Parathyroid adenoma (tissue), 2 donors: ENCODE data around the gene RHCE.
"Not testable (repeated sequence)": the region's sequence is repeated elsewhere in the genome, so short reads cannot be mapped to it uniquely, and the experiment has no call there.

Experiments
- H2AFZ ChIP-seq: fragments of 300-600 bp; sonication (generic); one replicate; pipeline ENCODE4 v1.7.0; 2017; ENCODE audit warnings: antibody characterized with exemption, mild to moderate bottlenecking
- H3K27ac ChIP-seq: fragments of 300-600 bp; sonication (generic); one replicate; pipeline ENCODE4 v1.7.0; 2017
- H3K27me3 ChIP-seq: fragments of 300-600 bp; sonication (generic); one replicate; pipeline ENCODE4 v1.7.0; 2017; ENCODE audit warnings: low read length; ENCODE audit not compliant: control insufficient read depth, insufficient read depth
- H3K36me3 ChIP-seq: fragments of 300-600 bp; sonication (generic); one replicate; pipeline ENCODE4 v1.7.0; 2017; ENCODE audit warnings: low read length; ENCODE audit not compliant: control insufficient read depth, insufficient read depth
- H3K4me1 ChIP-seq: fragments of 300-600 bp; sonication (generic); one replicate; pipeline ENCODE4 v1.7.0; 2017; ENCODE audit warnings: control low read depth
- H3K4me2 ChIP-seq: fragments of 300-600 bp; sonication (generic); one replicate; pipeline ENCODE4 v1.7.0; 2017; ENCODE audit warnings: low read length
- H3K4me3 ChIP-seq: fragments of 300-600 bp; sonication (generic); one replicate; pipeline ENCODE4 v1.7.0; 2017; ENCODE audit warnings: low read depth, low read length
- H3K79me2 ChIP-seq: fragments of 300-600 bp; sonication (generic); one replicate; pipeline ENCODE4 v1.7.0; 2017; ENCODE audit warnings: control low read depth
- H3K9ac ChIP-seq: fragments of 300-600 bp; sonication (generic); one replicate; pipeline ENCODE4 v1.7.0; 2017; ENCODE audit warnings: mild to moderate bottlenecking
- H3K9me3 ChIP-seq: fragments of 300-600 bp; sonication (generic); one replicate; pipeline ENCODE4 v1.7.0; 2017; ENCODE audit warnings: low read length; ENCODE audit not compliant: control insufficient read depth
- TF ChIP-seq, protein P1 (sequence below): fragments of 300-600 bp; sonication (generic); IDR thresholded peaks from one replicate; pipeline ENCODE4 v1.7.0; 2017; ENCODE audit warnings: antibody characterized with exemption, mild to moderate bottlenecking
- donor health status: primary hyperparathyroidism.

The RHCE gene

DNA sequence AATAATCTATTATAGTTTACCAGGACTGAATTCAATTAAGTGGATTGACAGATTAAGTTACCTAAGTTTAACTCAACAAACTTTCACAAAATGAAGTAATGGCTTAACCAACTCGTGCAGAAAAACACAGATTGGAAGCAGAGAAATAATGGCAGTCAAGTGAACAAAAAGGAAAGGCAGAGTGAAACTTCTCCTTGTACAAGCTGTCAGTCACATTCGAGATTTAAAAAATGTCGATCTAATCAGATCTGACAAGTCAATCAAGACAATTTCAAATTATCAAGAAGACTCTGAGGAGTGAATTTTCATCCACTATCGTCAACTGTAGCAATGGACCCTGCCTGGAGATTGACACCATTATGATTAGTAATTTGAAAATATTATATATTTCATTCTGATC is 3.3 kb downstream of the RHCE start:
- not testable (repeated sequence) for H3K36me3 ChIP-seq, H3K4me2 ChIP-seq, H2AFZ ChIP-seq, H3K79me2 ChIP-seq, H3K9me3 ChIP-seq, H3K27me3 ChIP-seq, H3K9ac ChIP-seq, H3K4me3 ChIP-seq, H3K27ac ChIP-seq, H3K4me1 ChIP-seq

- H3K27me3 ChIP-seq, H3K4me1 ChIP-seq, H3K4me3 ChIP-seq, H3K36me3 ChIP-seq, H2AFZ ChIP-seq, H3K9ac ChIP-seq, H3K79me2 ChIP-seq, H3K4me2 ChIP-seq, H3K27ac ChIP-seq, H3K9me3 ChIP-seq: not testable (repeated sequence)
Observed at GRCh38 chr1:25414578-25414977, 6.0 kb downstream of the RHCE start.

DNA sequence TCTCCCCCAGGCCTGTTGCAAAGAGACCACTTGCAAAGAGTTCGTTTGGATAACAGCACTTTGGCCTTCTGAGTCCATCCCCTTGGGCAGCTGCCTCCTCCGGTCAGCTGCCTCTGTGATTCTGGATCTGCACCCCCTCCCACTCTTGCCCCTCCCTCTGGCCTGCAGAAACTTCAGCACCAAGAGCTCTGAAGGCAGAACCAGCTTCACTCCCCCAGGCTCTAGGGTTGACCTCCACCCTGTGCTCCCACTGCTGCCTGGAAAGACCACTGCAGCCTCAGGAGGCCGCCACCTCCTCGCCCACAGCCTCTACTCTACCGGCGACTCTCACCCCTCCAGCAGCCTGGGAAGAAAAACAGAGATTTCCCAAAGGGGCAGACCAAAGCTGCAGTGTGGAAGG is 6.5 kb downstream of the RHCE start:
- not testable (repeated sequence) for H3K27ac ChIP-seq, H3K36me3 ChIP-seq, H3K27me3 ChIP-seq, H2AFZ ChIP-seq, H3K4me2 ChIP-seq, H3K9me3 ChIP-seq, H3K9ac ChIP-seq, H3K79me2 ChIP-seq, H3K4me1 ChIP-seq, H3K4me3 ChIP-seq

DNA sequence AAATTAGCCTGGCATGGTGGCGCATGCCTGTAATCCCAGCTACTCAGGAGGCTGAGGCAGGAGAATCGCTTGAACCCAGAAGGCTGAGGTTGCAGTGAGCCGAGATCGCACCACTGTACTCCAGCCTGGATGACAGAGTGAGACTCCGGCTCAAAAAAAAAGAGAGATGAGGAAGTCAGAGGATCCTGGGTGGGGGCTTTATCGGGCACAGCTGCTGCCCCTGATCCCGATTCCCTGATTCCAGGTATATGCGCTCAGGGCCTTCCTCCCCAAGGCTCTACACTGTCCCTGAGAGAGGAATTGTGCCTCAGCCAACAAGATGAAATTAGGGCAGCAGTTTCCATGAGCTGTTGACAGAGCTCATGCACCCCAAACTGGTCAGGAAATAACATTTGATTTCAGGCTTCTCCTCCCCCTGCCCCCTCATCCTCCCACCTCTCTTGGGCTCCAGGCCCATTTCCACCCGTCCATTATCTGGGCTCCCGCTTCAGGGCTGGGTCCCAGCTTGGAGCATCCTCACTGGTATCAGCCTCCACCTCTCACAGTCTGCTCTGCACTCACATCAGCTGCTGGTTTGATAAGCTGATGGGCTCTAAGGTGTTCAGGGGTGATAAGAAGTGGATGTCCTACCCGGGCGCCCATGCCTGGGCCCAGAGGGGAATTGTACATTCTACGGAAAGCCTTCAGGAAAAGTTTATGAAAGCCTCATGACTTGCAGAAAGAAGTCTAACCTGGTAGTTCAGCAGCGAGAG is 7.6 kb downstream of the RHCE start:
- H3K4me1 ChIP-seq, H3K9me3 ChIP-seq, H2AFZ ChIP-seq, H3K27ac ChIP-seq, H3K4me3 ChIP-seq, H3K4me2 ChIP-seq, H3K27me3 ChIP-seq, H3K36me3 ChIP-seq, H3K79me2 ChIP-seq, H3K9ac ChIP-seq: not testable (repeated sequence)

DNA sequence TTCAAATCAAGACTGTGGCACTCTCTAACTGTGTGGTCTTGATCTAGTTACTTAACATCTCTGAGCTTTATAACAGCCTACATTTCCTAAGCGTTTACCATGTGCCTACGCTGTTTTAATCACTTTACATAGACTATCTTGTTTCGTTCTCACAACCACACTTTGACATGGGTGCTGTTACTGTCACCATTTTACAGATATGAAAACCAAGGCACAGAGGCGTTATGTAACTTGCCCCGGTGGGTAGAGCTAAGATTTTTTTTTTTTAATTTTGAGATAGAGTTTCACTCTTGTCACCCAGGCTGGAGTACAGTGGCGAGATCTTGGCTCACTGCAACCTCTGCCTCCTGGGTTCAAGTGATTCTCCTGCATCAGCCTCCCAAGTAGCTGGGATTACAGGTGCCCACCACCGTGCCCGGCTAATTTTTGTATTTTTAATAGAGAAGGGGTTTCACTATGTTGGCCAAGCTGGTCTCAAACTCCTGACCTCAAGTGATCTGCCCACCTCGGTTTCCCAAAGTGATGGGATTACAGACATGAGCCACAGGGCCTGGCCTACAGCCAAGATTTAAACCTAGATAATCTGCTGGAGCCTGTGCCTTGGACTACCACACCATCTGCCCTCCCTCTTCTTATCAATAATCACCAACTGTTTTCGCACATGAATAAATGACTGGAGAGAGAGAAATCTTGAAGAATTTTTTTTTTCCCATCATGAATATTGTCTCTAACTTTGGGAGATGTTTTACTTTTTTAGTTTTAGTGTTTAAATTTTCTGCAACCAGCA is 10.8 kb downstream of the RHCE start:
- H3K4me3 ChIP-seq, H3K36me3 ChIP-seq, H3K27ac ChIP-seq, H3K4me2 ChIP-seq, H3K79me2 ChIP-seq, H2AFZ ChIP-seq, H3K27me3 ChIP-seq, H3K9me3 ChIP-seq, H3K9ac ChIP-seq, H3K4me1 ChIP-seq: not testable (repeated sequence)

DNA sequence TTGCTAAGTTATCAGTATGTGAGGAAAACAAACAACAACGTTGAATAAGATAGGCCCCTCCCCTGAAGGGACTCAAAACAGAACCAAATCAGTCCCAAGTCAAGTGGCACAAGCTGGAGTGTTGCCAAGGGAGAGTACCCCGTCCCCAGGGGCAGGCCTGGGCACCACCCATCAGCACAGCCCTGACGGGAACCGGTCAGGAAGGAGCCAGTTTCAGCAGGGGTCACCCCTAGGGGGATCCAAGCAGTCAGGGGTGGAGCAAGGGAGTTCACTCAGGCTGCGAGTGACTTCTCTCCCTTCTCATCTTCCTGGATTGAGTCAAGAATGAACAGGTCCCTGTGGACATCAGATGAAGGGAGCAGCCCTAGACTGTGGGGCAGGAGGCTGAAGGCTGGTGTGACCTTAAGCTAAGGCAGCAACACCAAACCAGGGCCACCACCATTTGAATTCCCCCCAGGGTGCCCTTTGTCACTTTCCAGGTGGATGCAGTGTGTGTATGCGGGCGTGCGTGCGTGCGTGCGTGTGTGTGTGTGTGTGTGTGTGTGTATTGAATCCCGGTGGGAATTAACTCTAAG is 14.8 kb downstream of the RHCE start:
- H3K4me3 ChIP-seq, H3K27ac ChIP-seq, H3K36me3 ChIP-seq, H3K9me3 ChIP-seq, H3K4me1 ChIP-seq, H2AFZ ChIP-seq, H3K9ac ChIP-seq, H3K27me3 ChIP-seq, H3K79me2 ChIP-seq, H3K4me2 ChIP-seq: not testable (repeated sequence)

DNA sequence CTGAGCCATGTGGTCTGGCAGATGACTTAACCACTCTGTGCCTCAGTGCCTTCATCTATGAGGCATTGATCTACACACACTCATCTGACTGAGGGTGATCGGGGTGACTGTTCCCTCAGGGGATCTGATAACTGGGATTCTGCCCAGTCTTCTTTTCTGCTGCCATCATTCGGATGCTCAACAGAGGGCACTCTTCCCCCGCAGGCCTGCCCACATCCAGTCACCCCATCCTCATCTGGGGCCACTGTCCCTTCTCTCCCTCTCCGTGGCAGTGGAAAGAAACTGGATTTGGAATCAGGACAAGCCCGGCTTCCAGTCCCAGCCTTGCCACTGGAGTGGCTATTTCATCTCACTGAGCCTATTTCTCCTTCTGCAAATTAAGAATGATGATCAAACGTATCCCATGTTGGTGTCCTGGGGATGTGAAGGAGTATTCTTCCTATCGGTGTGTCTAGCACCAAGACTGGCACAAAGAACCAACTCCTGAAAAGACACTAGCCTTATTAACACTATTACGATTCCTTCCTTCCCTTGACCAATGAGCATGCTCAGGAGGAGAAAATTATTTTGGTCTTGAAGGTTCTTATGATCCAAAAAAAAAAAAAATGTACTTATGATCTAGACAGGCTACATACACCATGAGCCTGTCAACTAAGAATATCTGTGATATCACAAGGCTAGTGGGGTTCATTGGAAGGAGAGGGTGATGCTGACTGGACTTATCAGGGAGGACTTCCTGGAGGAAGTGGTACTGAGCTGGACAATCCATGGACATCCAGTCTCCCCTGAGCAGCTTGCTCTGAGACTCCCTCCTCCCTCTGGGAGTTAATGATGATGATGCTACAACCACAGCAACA is 17.4 kb downstream of the RHCE start:
- not testable (repeated sequence) for H2AFZ ChIP-seq, H3K79me2 ChIP-seq, H3K4me2 ChIP-seq, H3K4me3 ChIP-seq, H3K9ac ChIP-seq, H3K27me3 ChIP-seq, H3K9me3 ChIP-seq, H3K27ac ChIP-seq, H3K4me1 ChIP-seq, H3K36me3 ChIP-seq
- TF ChIP-seq, protein P1, sequence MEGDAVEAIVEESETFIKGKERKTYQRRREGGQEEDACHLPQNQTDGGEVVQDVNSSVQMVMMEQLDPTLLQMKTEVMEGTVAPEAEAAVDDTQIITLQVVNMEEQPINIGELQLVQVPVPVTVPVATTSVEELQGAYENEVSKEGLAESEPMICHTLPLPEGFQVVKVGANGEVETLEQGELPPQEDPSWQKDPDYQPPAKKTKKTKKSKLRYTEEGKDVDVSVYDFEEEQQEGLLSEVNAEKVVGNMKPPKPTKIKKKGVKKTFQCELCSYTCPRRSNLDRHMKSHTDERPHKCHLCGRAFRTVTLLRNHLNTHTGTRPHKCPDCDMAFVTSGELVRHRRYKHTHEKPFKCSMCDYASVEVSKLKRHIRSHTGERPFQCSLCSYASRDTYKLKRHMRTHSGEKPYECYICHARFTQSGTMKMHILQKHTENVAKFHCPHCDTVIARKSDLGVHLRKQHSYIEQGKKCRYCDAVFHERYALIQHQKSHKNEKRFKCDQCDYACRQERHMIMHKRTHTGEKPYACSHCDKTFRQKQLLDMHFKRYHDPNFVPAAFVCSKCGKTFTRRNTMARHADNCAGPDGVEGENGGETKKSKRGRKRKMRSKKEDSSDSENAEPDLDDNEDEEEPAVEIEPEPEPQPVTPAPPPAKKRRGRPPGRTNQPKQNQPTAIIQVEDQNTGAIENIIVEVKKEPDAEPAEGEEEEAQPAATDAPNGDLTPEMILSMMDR = peak; percentile 12

GRCh38 chr1:25398079-25398478 is 22.5 kb downstream of the RHCE start:
- H3K9me3 ChIP-seq, H3K4me1 ChIP-seq, H3K9ac ChIP-seq, H3K36me3 ChIP-seq, H3K4me3 ChIP-seq, H3K79me2 ChIP-seq, H2AFZ ChIP-seq, H3K27me3 ChIP-seq, H3K27ac ChIP-seq, H3K4me2 ChIP-seq: not testable (repeated sequence)

- H3K79me2 ChIP-seq, H2AFZ ChIP-seq, H3K4me1 ChIP-seq, H3K4me3 ChIP-seq, H3K36me3 ChIP-seq, H3K9ac ChIP-seq, H3K27me3 ChIP-seq, H3K9me3 ChIP-seq, H3K4me2 ChIP-seq, H3K27ac ChIP-seq: not testable (repeated sequence)
Observed at GRCh38 chr1:25397549-25397948, 23.1 kb downstream of the RHCE start.
